Esophagus muscularis mucosa (tissue), 3 donors: ENCODE measurements around the gene TLE3.

Source experiments
- POLR2AphosphoS5 ChIP-seq, 2 donors: sonication (generic); formaldehyde crosslinking; IDR thresholded peaks; one replicate each; pipeline ENCODE4 v1.6.1; 2017; ENCODE audit warnings: antibody characterized with exemption in 2 of 2
- TF ChIP-seq, protein P1 (sequence below), 3 experiments: fragments of 200-600 bp in 2 of 3; fragments of 450-650 bp in 1 of 3; sonication (generic) in 2 of 3; IDR thresholded peaks; one replicate each; pipeline ENCODE4 v1.5.1; 2017 to 2019; ENCODE audit warnings: antibody characterized with exemption in 3 of 3, mild to moderate bottlenecking in 2 of 3, moderate library complexity in 1 of 3

GRCh38 chr15:70055601-70056051, 42.1 kb downstream of the TLE3 start:
- no peak for TF ChIP-seq POLR2AphosphoS5 (IDR thresholded peaks at IDR 0.05)
- TF ChIP-seq, protein P1, sequence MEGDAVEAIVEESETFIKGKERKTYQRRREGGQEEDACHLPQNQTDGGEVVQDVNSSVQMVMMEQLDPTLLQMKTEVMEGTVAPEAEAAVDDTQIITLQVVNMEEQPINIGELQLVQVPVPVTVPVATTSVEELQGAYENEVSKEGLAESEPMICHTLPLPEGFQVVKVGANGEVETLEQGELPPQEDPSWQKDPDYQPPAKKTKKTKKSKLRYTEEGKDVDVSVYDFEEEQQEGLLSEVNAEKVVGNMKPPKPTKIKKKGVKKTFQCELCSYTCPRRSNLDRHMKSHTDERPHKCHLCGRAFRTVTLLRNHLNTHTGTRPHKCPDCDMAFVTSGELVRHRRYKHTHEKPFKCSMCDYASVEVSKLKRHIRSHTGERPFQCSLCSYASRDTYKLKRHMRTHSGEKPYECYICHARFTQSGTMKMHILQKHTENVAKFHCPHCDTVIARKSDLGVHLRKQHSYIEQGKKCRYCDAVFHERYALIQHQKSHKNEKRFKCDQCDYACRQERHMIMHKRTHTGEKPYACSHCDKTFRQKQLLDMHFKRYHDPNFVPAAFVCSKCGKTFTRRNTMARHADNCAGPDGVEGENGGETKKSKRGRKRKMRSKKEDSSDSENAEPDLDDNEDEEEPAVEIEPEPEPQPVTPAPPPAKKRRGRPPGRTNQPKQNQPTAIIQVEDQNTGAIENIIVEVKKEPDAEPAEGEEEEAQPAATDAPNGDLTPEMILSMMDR (IDR thresholded peaks at IDR 0.05) = no peak
